Hematopoietic multipotent progenitor cell (in vitro differentiated cells): ENCODE data around the gene HSPA12A. TPM values are rescaled to one million over a fixed set of nuclear protein-coding genes. Genes with fewer than 3 reads are reported as not detected.
A peak's percentile ranks its signal among the peaks of the same experiment; 100 is the strongest.

Experiments
- DNase-seq, 3 donors: peaks; one replicate each; pipeline ENCODE4 v3.0.0-alpha.2; 2011 to 2015; ENCODE audit warnings: low read depth in 2 of 3, low spot score in 2 of 3
- total RNA-seq: library from RNA; depleted of rRNA; stranded (reverse); fragments of >200 nt; gene quantifications from one replicate; pipeline ENCODE4 v1.2.3, GENCODE V29; 2012

HSPA12A gene
- total RNA-seq = 0.54 TPM

- peak in 2 of 3 donors; percentile 46 to 51 for DNase-seq
These were observed at the start of gene HSPA12A for GRCh38 chr10:116742367-116743265. TSS of gene HSPA12A (minus strand) at chr10:116742566. CDS start at chr10:116742469, 97 bp downstream.

- DNase-seq = no peak
These were observed 48.9 kb upstream of the HSPA12A start for GRCh38 chr10:116791241-116791640.

GRCh38 chr10:116787893-116788665, 45.7 kb upstream of the HSPA12A start:
- peak; percentile 28 to 77 (median 72) for DNase-seq

- no peak for DNase-seq
These were observed 44.8 kb upstream of the HSPA12A start for GRCh38 chr10:116787053-116787659.

- DNase-seq = no peak
These were observed 43.5 kb upstream of the HSPA12A start for GRCh38 chr10:116785867-116786266.

- no peak for DNase-seq
These were observed 42.9 kb upstream of the HSPA12A start for GRCh38 chr10:116785282-116785681.

GRCh38 chr10:116784651-116785050, 42.3 kb upstream of the HSPA12A start:
- no peak for DNase-seq

GRCh38 chr10:116784035-116784434, 41.7 kb upstream of the HSPA12A start:
- no peak for DNase-seq

GRCh38 chr10:116783011-116783655, 40.8 kb upstream of the HSPA12A start:
- no peak for DNase-seq

GRCh38 chr10:116781370-116781884, 39.1 kb upstream of the HSPA12A start:
- no peak for DNase-seq

GRCh38 chr10:116780691-116781205, 38.4 kb upstream of the HSPA12A start:
- DNase-seq = no peak

GRCh38 chr10:116779076-116779687, 36.8 kb upstream of the HSPA12A start:
- no peak for DNase-seq

GRCh38 chr10:116777006-116777405, 34.6 kb upstream of the HSPA12A start:
- DNase-seq = no peak

- no peak for DNase-seq
These were observed 33.4 kb upstream of the HSPA12A start for GRCh38 chr10:116775488-116776400.

GRCh38 chr10:116774728-116775151, 32.4 kb upstream of the HSPA12A start:
- DNase-seq = no peak

- DNase-seq = no peak
These were observed 30.7 kb upstream of the HSPA12A start for GRCh38 chr10:116772909-116773705.

- no peak for DNase-seq
These were observed 29.7 kb upstream of the HSPA12A start for GRCh38 chr10:116771959-116772585.
